A673 (cell line): Measurements from ENCODE around the gene IGSF21.

ENCODE experiments used
- EZH2 ChIP-seq: fragments of 200-600 bp; sonication (generic); IDR thresholded peaks from 2 replicates; pipeline ENCODE4 v1.6.1; 2017; ENCODE audit warnings: borderline replicate concordance, low read depth, mild to moderate bottlenecking, mixed read lengths, antibody characterized with exemption, low read length; ENCODE audit not compliant: poor library complexity, severe bottlenecking
- TF ChIP-seq, protein P1 (sequence below): fragments of 300-800, 200-600 bp; sonication (generic); conservative IDR thresholded peaks from 2 replicates; pipeline ENCODE4 v1.5.1; 2017; ENCODE audit warnings: low read depth, mild to moderate bottlenecking, antibody characterized with exemption, low read length, moderate library complexity, mixed read lengths

DNA sequence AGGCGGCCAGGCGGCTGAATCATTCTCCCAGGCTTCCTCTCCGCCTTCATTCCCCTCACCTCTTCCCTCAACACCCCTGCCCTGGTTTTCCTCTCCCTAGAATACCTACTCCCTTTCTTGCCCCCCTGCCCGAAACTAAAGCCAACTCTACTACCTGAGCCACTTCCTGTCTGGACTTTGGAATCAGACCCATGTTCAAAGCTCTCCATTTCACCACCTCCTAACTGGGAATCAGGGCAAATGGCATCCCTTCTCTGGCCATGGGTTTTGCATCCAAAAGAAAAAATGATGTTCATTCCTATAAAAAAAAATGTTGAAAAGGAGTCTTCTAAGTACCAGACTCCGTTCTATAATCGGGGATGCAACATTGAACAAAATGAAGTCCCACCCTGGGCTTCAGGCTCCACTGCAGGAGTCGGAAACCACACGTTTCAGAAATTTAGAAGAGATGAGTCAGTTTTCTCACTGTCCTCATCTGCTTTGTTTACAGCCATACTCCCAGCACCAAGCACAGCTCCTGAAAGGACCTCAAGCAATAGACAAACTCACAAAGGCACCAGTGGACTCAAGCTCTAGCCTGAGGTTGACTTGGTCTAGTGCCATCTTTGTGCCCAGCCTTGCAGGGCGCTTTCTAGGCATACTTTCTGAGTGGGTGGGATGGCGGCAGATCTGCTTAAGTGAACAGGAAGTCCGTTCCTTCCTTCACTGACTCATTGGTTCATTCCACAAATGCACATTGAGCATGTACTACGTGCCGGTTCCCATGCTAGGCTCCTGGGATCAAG, 176.2 kb downstream of the IGSF21 start:
- TF ChIP-seq, protein P1, sequence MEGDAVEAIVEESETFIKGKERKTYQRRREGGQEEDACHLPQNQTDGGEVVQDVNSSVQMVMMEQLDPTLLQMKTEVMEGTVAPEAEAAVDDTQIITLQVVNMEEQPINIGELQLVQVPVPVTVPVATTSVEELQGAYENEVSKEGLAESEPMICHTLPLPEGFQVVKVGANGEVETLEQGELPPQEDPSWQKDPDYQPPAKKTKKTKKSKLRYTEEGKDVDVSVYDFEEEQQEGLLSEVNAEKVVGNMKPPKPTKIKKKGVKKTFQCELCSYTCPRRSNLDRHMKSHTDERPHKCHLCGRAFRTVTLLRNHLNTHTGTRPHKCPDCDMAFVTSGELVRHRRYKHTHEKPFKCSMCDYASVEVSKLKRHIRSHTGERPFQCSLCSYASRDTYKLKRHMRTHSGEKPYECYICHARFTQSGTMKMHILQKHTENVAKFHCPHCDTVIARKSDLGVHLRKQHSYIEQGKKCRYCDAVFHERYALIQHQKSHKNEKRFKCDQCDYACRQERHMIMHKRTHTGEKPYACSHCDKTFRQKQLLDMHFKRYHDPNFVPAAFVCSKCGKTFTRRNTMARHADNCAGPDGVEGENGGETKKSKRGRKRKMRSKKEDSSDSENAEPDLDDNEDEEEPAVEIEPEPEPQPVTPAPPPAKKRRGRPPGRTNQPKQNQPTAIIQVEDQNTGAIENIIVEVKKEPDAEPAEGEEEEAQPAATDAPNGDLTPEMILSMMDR, result no peak
- TF ChIP-seq EZH2, result no peak
